Heart left ventricle (tissue), 16 donors: Measurements from ENCODE around the gene PPM1D. TPM values are rescaled to one million over a fixed set of nuclear protein-coding genes. Genes with fewer than 3 reads are reported as not detected.

Experiments used
- ATAC-seq, 4 donors: fragments of 200-7000 bp; cut with Tn5 transposase; one replicate each; pipeline ENCODE4 v1.9.1; 2020 to 2022; ENCODE audit warnings: moderate library complexity in 4 of 4, mild to moderate bottlenecking in 3 of 4, moderate number of reproducible peaks in 1 of 4
- DNase-seq, 5 donors: peaks; one replicate each; pipeline ENCODE4 v3.0.0-alpha.2; 2020
- H3K27ac ChIP-seq, 12 donors: fragments of 200-600 bp; sonication (generic) in 4 of 12; one replicate each; pipeline versions ENCODE4 v1.5.0 to v1.8.0; 2016 to 2022; ENCODE audit warnings: mild to moderate bottlenecking in 2 of 12
- H3K27me3 ChIP-seq, 9 donors: fragments of 200-600 bp; sonication (generic) in 2 of 9; one replicate each; pipeline versions ENCODE4 v1.5.1 to v1.8.0; 2016 to 2022; ENCODE audit warnings: mild to moderate bottlenecking in 3 of 9
- H3K36me3 ChIP-seq, 9 donors: fragments of 200-600 bp; sonication (generic) in 2 of 9; one replicate each; pipeline versions ENCODE4 v1.5.0 to v1.8.0; 2018 to 2022; ENCODE audit warnings: mild to moderate bottlenecking in 2 of 9
- H3K4me1 ChIP-seq, 12 donors: fragments of 200-600 bp; sonication (generic) in 4 of 12; one replicate each; pipeline versions ENCODE4 v1.5.0 to v1.8.0; 2016 to 2022; ENCODE audit warnings: mild to moderate bottlenecking in 3 of 12
- H3K4me3 ChIP-seq, 12 donors: fragments of 200-600 bp; sonication (generic) in 4 of 12; one replicate each; pipeline versions ENCODE4 v1.5.0 to v1.8.0; 2017 to 2022; ENCODE audit warnings: mild to moderate bottlenecking in 9 of 12, moderate library complexity in 4 of 12
- H3K9me3 ChIP-seq, 12 donors: fragments of 200-600 bp; sonication (generic) in 4 of 12; one replicate each; pipeline versions ENCODE4 v1.5.0 to v1.8.0; 2016 to 2022; ENCODE audit warnings: mild to moderate bottlenecking in 1 of 12
- CTCF ChIP-seq, 12 donors: fragments of 200-600 bp; sonication (generic) in 4 of 12; IDR thresholded peaks; one replicate each; pipeline versions ENCODE4 v1.5.0 to v1.8.0; 2018 to 2022; ENCODE audit warnings: antibody characterized with exemption in 12 of 12, mild to moderate bottlenecking in 5 of 12
- POLR2A ChIP-seq, 2 donors: fragments of 450-650 bp; IDR thresholded peaks; one replicate each; pipeline ENCODE4 v1.6.1; 2017; ENCODE audit warnings: antibody characterized with exemption in 2 of 2, mild to moderate bottlenecking in 2 of 2, moderate library complexity in 2 of 2
- WGBS, 4 donors: extraction: QIAGEN DNeasy Blood & Tissue Kit in 2 of 4; methylation state at CpG; one replicate each; pipeline versions ENCODE4 v1.1.5 to v1.1.7; 2013 to 2018; 5-methylcytosine and 5-hydroxymethylcytosine counted together
- intact Hi-C, 10 donors: fragments of 100-400 bp; cut with DNase I; formaldehyde crosslinking; loops; one replicate each; pipeline versions ENCODE4 v1.11.1 to v1.14.2; 2022
- polyA plus RNA-seq, 2 donors: library from polyadenylated mRNA; stranded (reverse); fragments of 200-250 nt; gene quantifications; one replicate each; pipeline ENCODE4 v1.2.3, GENCODE V29; 2013
- total RNA-seq, 9 donors: library from RNA; depleted of rRNA in 2 of 9; stranded (reverse); fragments of >200 nt in 2 of 9; fragmentation: NEBNext Ultra II Directional in 3 of 9; extraction: Animal tissue kit (Norgen Biotek cat#: 25700) in 3 of 9; gene quantifications; one replicate each; pipeline versions ENCODE4 v1.1.0 to v1.2.4, GENCODE V29; 2016 to 2023
- donor health status: ischemic (EF 13 %, LVEDD 7.1; RV severe dilation, severe dysfunction).
- donor health status: healthy with polysubstance abuse.
- donor health status: DM: no; HTN: yes; CAD: no.
- donor health status: DM: no; HTN: no; CAD: no.
- donor health status: ischemic (EF 25% LVEDD 6.9; RV normal size, moderate dysfunction).
- donor health status: ischemic (EF 25% LVEDD 5.7; RV mildly dilated, moderate dysfunction).
- donor health status: healthy.
- donor health status: DM: yes; HTN: yes; CAD: no.
- donor health status: ischemic (EF 35%, LVEDD 5.7; RV mildly dilated, moderate dysfunction).
- donor health status: nonischemic (EF 11% LVEDD 7.7; RV severe dilation, severe dysfunction).
- donor health status: DM: yes; HTN: yes; CAD: no.
- donor health status: PGD.
- donor health status: ischemic (EF 29% LVEDD 5.4; RV normal size, mild dysfunction).
- donor health status: nonischemic (EF 23%, LVEDD 6.1; RV moderate dilation, normal function).

The PPM1D gene
- total and polyA plus RNA-seq, 11 donors, result 1.9 to 11.4 (median 7.4) TPM

GRCh38 chr17:60656499-60656898, 56.5 kb downstream of the PPM1D start:
- peaks cover 0 to 10% (median 0%) of the 10 kb centered on the region in 12 donors for H3K4me1 ChIP-seq
- no peaks in the 10 kb centered on the region for H3K9me3 ChIP-seq
- ATAC-seq, result no peak
- no peak for TF ChIP-seq POLR2A (IDR thresholded peaks at IDR 0.05)
- no peak for TF ChIP-seq CTCF (IDR thresholded peaks at IDR 0.05)
- 93 to 97% (median 95%) methylated on average over 5 of the region's 5 CpGs for WGBS, 4 donors
- intact Hi-C loops, result no loop called here
- H3K4me3 ChIP-seq, result no peak overlapping the region
- peaks cover 0 to 52% (median 29%) of the 10 kb centered on the region in 9 donors for H3K36me3 ChIP-seq
- no peak overlapping the region for H3K27ac ChIP-seq
- H3K27me3 ChIP-seq, result no peaks in the 10 kb centered on the region
- DNase-seq, result no peak

- 80 to 91% (median 88%) methylated on average over 1 of the region's 1 CpG for WGBS, 4 donors
- no peaks in the 10 kb centered on the region for H3K4me1 ChIP-seq
- H3K36me3 ChIP-seq, result peaks cover 0 to 60% (median 41%) of the 10 kb centered on the region in 9 donors
- DNase-seq (no peak), ATAC-seq (no peak)
- H3K27me3 ChIP-seq, result no peaks in the 10 kb centered on the region
- intact Hi-C loops, result no loop called here
- TF ChIP-seq POLR2A (IDR thresholded peaks at IDR 0.05) (no peak), CTCF (IDR thresholded peaks at IDR 0.05) (no peak)
- no peaks in the 10 kb centered on the region for H3K9me3 ChIP-seq
- H3K27ac ChIP-seq, result no peak overlapping the region
- no peak overlapping the region for H3K4me3 ChIP-seq
Observed at GRCh38 chr17:60659156-60659555, 59.2 kb downstream of the PPM1D start.

- no peaks in the 10 kb centered on the region for H3K9me3 ChIP-seq
- H3K27me3 ChIP-seq, result no peaks in the 10 kb centered on the region
- H3K27ac ChIP-seq, result no peak overlapping the region
- no peaks in the 10 kb centered on the region for H3K4me1 ChIP-seq
- DNase-seq, result no peak
- H3K36me3 ChIP-seq, result peaks cover 0 to 75% (median 59%) of the 10 kb centered on the region in 9 donors
- H3K4me3 ChIP-seq, result no peak overlapping the region
- intact Hi-C loops, result no loop called here
- no peak for ATAC-seq
- TF ChIP-seq POLR2A (IDR thresholded peaks at IDR 0.05), result no peak
- no peak for TF ChIP-seq CTCF (IDR thresholded peaks at IDR 0.05)
- WGBS, 4 donors, result 92 to 95% (median 93%) methylated on average over 2 of the region's 2 CpGs
Observed at GRCh38 chr17:60661489-60661888, 61.5 kb downstream of the PPM1D start.

- no peak for ATAC-seq
- no peak for TF ChIP-seq CTCF (IDR thresholded peaks at IDR 0.05)
- no peak for TF ChIP-seq POLR2A (IDR thresholded peaks at IDR 0.05)
- WGBS, 4 donors, result 75 to 84% (median 81%) methylated on average over 1 of the region's 1 CpG
Observed at GRCh38 chr17:60664022-60664421, 64.0 kb downstream of the PPM1D start.

More at GRCh38 chr17:60664022-60664421, 64.0 kb downstream of the PPM1D start:
- Histone ChIP-seq H3K27me3 (no peaks in the 10 kb centered on the region), H3K4me3 (no peak overlapping the region), H3K4me1 (no peaks in the 10 kb centered on the region), H3K9me3 (no peaks in the 10 kb centered on the region), H3K27ac (no peak overlapping the region), H3K36me3 (peaks cover 0 to 53% (median 37%) of the 10 kb centered on the region in 9 donors)
- intact Hi-C loops, result no loop called here
- DNase-seq, result no peak
